Stimulated activated CD4-positive, alpha-beta T cell treated with anti-CD3 and anti-CD28 coated beads, Interleukin-12 subunit alpha, Interleukin-12 subunit beta, amount 100 ng/mL, for 24 hours (primary cell): ENCODE measurements around the gene UNC5A.

Source experiments
- DNase-seq, 2 experiments: peaks; one replicate each; pipeline ENCODE4 v3.0.0-alpha.2; 2020; ENCODE audit warnings: low read depth in 2 of 2

The UNC5A gene

GRCh38 chr5:176894298-176894697, 83.9 kb downstream of the UNC5A start:
- DNase-seq = no peak

- no peak for DNase-seq
These were observed 85.5 kb downstream of the UNC5A start for GRCh38 chr5:176895831-176896230.

- DNase-seq = no peak
These were observed 86.9 kb downstream of the UNC5A start for GRCh38 chr5:176897263-176897662.

- DNase-seq = no peak
These were observed 89.0 kb downstream of the UNC5A start, which contains the start of gene HK3 for GRCh38 chr5:176899296-176899891. Gene HK3 (minus strand): TSS chr5:176899346. CDS start chr5:176896159, 3,187 bp downstream.

GRCh38 chr5:176899946-176900779, 89.8 kb downstream of the UNC5A start:
- DNase-seq = no peak

GRCh38 chr5:176900780-176901204, 90.4 kb downstream of the UNC5A start:
- DNase-seq = no peak

- DNase-seq = peak in 1 of 2 experiments; percentile 15
These were observed 91.1 kb downstream of the UNC5A start for GRCh38 chr5:176901260-176902101.

- DNase-seq = no peak
These were observed 91.9 kb downstream of the UNC5A start for GRCh38 chr5:176902102-176902814.

GRCh38 chr5:176902911-176903664, 92.7 kb downstream of the UNC5A start:
- DNase-seq = no peak

GRCh38 chr5:176904276-176904675, 93.9 kb downstream of the UNC5A start:
- no peak for DNase-seq

- no peak for DNase-seq
These were observed 95.8 kb downstream of the UNC5A start for GRCh38 chr5:176906126-176906525.

GRCh38 chr5:176906796-176907195, 96.4 kb downstream of the UNC5A start:
- DNase-seq = no peak

- DNase-seq = no peak
These were observed 98.5 kb downstream of the UNC5A start for GRCh38 chr5:176908675-176909368.

GRCh38 chr5:176912115-176912514, 101.8 kb downstream of the UNC5A start:
- DNase-seq = no peak

GRCh38 chr5:176915906-176916305, 105.5 kb downstream of the UNC5A start:
- DNase-seq = no peak

- DNase-seq = no peak
These were observed 106.0 kb downstream of the UNC5A start for GRCh38 chr5:176916337-176916736.

GRCh38 chr5:176918613-176919012, 108.3 kb downstream of the UNC5A start:
- no peak for DNase-seq

- DNase-seq = no peak
These were observed 111.4 kb downstream of the UNC5A start for GRCh38 chr5:176921714-176922113.

- no peak for DNase-seq
These were observed 112.5 kb downstream of the UNC5A start for GRCh38 chr5:176922817-176923216.

- DNase-seq = no peak
These were observed 117.2 kb downstream of the UNC5A start for GRCh38 chr5:176927562-176927961.
